Natural killer cell (primary cell): ENCODE data around the gene SLC9A1. TPM values are rescaled to one million over a fixed set of nuclear protein-coding genes. Genes with fewer than 3 reads are reported as not detected.

Experiments used
- ATAC-seq, 3 donors: fragments of 150-1000 bp in 2 of 3; fragments of 200-7000 bp in 1 of 3; cut with Tn5 transposase; 1 replicate in 1 of 3; 2 replicates in 2 of 3; pipeline ENCODE4 v1.10.0; 2021; ENCODE audit warnings: mild to moderate bottlenecking in 2 of 3, moderate library complexity in 2 of 3
- DNase-seq, 2 donors: peaks; one replicate each; pipeline versions ENCODE4 v3.0.0 to v3.0.0-alpha.2; 2013 to 2021; ENCODE audit warnings: mixed read lengths in 1 of 2
- H3K27ac ChIP-seq: one replicate; pipeline ENCODE4 v1.5.1; 2013; ENCODE audit warnings: mild to moderate bottlenecking, low read length
- H3K27me3 ChIP-seq: one replicate; pipeline ENCODE4 v1.6.1; 2013; ENCODE audit warnings: low read length; ENCODE audit not compliant: control insufficient read depth, insufficient read depth
- H3K36me3 ChIP-seq: one replicate; pipeline ENCODE4 v1.6.1; 2013; ENCODE audit warnings: low read length; ENCODE audit not compliant: control insufficient read depth, insufficient read depth
- H3K4me1 ChIP-seq: one replicate; pipeline ENCODE4 v1.6.1; 2013; ENCODE audit warnings: low read length; ENCODE audit not compliant: control insufficient read depth, insufficient read depth
- H3K4me3 ChIP-seq: one replicate; pipeline ENCODE4 v1.5.1; 2013; ENCODE audit warnings: low read length
- H3K9me3 ChIP-seq: one replicate; pipeline ENCODE4 v1.6.1; 2013; ENCODE audit warnings: low read length; ENCODE audit not compliant: control insufficient read depth, insufficient read depth
- H3K27ac Mint-ChIP-seq, 2 donors: one replicate each; pipeline ENCODE4 v1.8.0; 2022; ENCODE audit warnings: mild to moderate bottlenecking in 2 of 2, mixed read lengths in 2 of 2, moderate library complexity in 1 of 2
- H3K27me3 Mint-ChIP-seq, 2 donors: one replicate each; pipeline ENCODE4 v1.8.0; 2022; ENCODE audit warnings: low read depth in 2 of 2, mixed read lengths in 2 of 2
- H3K36me3 Mint-ChIP-seq: one replicate; pipeline ENCODE4 v1.8.0; 2022; ENCODE audit warnings: mixed read lengths
- H3K4me1 Mint-ChIP-seq, 2 donors: one replicate each; pipeline ENCODE4 v1.8.0; 2022; ENCODE audit warnings: mixed read lengths in 2 of 2
- H3K4me3 Mint-ChIP-seq: one replicate; pipeline ENCODE4 v1.8.0; 2022; ENCODE audit warnings: mild to moderate bottlenecking, moderate library complexity, mixed read lengths
- H3K9me3 Mint-ChIP-seq, 2 donors: one replicate each; pipeline ENCODE4 v1.8.0; 2022; ENCODE audit warnings: mixed read lengths in 2 of 2
- CTCF ChIP-seq: fragments of 200-600 bp; IDR thresholded peaks from one replicate; pipeline ENCODE4 v1.8.0; 2022; ENCODE audit warnings: antibody characterized with exemption
- WGBS: methylation state at CpG from one replicate; pipeline ENCODE4 v1.1.7; 2013; ENCODE audit warnings: missing lambda C conversion rate; ENCODE audit not compliant: insufficient coverage; 5-methylcytosine and 5-hydroxymethylcytosine counted together
- intact Hi-C: fragments of 100-400 bp; cut with micrococcal nuclease; formaldehyde crosslinking; loops from one replicate; pipeline ENCODE4 v1.14.2; 2022
- total RNA-seq, 4 donors: library from RNA; stranded (reverse); fragments of 120-200 nt in 1 of 4; gene quantifications; one replicate each; pipeline versions ENCODE4 v1.2.3 to v1.2.4, GENCODE V29; 2013 to 2022

Gene SLC9A1
- total RNA-seq, 3 donors from 2014 or later (not counting 1 experiment from before 2014, with no cell fraction given): 26.5 to 37.4 (median 29.4) TPM

DNA sequence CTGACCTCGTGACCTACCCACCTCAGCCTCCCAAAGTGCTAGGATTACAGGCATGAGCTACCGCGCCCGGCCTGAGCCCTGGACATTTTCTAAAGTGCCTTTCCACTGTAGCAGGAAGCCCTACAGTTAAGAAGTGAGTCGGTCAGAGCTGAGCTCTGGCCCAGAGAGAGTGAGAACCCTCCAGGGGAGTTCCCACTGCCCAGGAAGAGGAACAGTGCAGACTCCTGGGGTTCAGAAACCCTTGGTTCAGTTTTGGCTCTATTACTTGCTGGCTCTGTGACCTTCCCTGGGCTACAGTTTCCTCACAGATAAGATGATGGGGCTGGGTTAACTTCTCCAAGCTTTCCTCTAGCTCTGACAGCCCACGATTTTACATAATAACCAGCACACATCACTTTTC lies 20.9 kb downstream of the SLC9A1 start:
- no peak for ATAC-seq
- Histone ChIP-seq H3K27me3 (no peaks in the 10 kb centered on the region), H3K36me3 (no peaks in the 10 kb centered on the region), H3K27ac (no peak overlapping the region), H3K4me3 (no peak overlapping the region), H3K4me1 (peaks cover 35% of the 10 kb centered on the region), H3K9me3 (no peaks in the 10 kb centered on the region)
- TF ChIP-seq CTCF: no peak
- Mint-ChIP-seq H3K36me3 (no peaks in the 10 kb centered on the region), H3K9me3 (no peaks in the 10 kb centered on the region), H3K4me1 (peaks cover 40 to 45% of the 10 kb centered on the region in 2 donors), H3K4me3 (no peak overlapping the region), H3K27me3 (no peaks in the 10 kb centered on the region), H3K27ac (peak overlapping the region; percentile 20 to 99)
- 75% methylated on average over 6 of the region's 6 CpGs for WGBS
- no peak for DNase-seq
- intact Hi-C loops: no loop called here

DNA sequence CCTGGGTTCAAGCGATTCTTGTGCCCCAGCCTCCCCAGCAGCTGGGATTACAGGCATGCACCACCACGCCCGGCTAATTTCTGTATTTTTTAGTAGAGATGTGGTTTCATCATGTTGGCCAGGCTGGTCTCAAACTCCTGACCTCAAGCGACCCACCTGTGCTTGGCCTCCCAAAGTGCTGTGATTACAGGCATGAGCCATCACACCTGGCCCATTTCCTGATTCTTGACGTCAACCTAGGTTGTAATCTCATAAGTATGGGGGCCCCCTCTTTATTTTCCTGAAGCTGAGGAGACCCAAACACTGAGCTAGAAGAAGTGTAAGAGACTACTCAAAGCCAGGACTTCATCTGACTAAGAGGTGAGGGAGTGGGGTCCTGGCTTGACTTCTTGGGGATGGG lies 21.8 kb downstream of the SLC9A1 start:
- H3K27ac ChIP-seq: no peak overlapping the region

GRCh38 chr1:27132624-27133023 lies 22.3 kb downstream of the SLC9A1 start:
- no peak for TF ChIP-seq CTCF
- no peak overlapping the region for H3K27ac ChIP-seq
- peaks cover 28% of the 10 kb centered on the region for H3K4me1 ChIP-seq
- peaks cover 30 to 35% of the 10 kb centered on the region in 2 donors for H3K4me1 Mint-ChIP-seq
- H3K27ac Mint-ChIP-seq: peak overlapping the region; percentile 35 to 36
- no peaks in the 10 kb centered on the region for H3K9me3 Mint-ChIP-seq
- ATAC-seq (no peak), DNase-seq (no peak)
- H3K4me3 Mint-ChIP-seq: no peak overlapping the region
- H3K27me3 Mint-ChIP-seq: no peaks in the 10 kb centered on the region
- H3K36me3 ChIP-seq: no peaks in the 10 kb centered on the region
- H3K9me3 ChIP-seq: no peaks in the 10 kb centered on the region
- H3K4me3 ChIP-seq: no peak overlapping the region
- 95% methylated on average over 7 of the region's 7 CpGs for WGBS
- intact Hi-C loops: no loop called here
- no peaks in the 10 kb centered on the region for H3K36me3 Mint-ChIP-seq
- H3K27me3 ChIP-seq: no peaks in the 10 kb centered on the region

More for the DNA sequence above, 21.8 kb downstream of the SLC9A1 start:
- Histone ChIP-seq H3K27me3 (no peaks in the 10 kb centered on the region), H3K4me3 (no peak overlapping the region), H3K36me3 (no peaks in the 10 kb centered on the region), H3K4me1 (peaks cover 34% of the 10 kb centered on the region), H3K9me3 (no peaks in the 10 kb centered on the region)
- WGBS: 63% methylated on average over 5 of the region's 5 CpGs
- no peak overlapping the region for H3K4me3 Mint-ChIP-seq
- H3K4me1 Mint-ChIP-seq: peaks cover 35 to 40% of the 10 kb centered on the region in 2 donors
- intact Hi-C loops: no loop called here
- H3K36me3 Mint-ChIP-seq: no peaks in the 10 kb centered on the region
- TF ChIP-seq CTCF: no peak
- H3K27ac Mint-ChIP-seq: peak overlapping the region in 1 of 2 donors; percentile 58
- H3K9me3 Mint-ChIP-seq: no peaks in the 10 kb centered on the region
- DNase-seq: no peak
- no peak for ATAC-seq
- no peaks in the 10 kb centered on the region for H3K27me3 Mint-ChIP-seq

DNA sequence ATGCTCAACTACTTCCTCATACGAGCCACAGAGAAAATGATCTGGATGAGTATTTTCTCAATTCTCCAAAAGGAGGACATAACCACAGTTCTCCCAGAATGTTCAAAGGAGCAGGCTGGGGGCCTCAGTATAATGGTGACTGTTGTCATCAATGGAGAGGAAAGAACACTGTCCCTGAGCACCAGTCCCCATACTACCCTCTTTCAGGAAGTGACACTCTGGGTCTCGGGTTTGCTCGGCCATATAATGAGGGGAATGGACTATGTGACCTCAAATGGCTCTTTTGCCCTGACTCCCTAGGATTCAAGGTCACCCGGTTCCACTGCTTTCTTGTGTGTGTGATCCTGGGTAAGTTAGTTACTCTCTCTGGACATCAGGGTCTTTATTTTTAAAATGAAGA lies 22.8 kb downstream of the SLC9A1 start:
- no peak overlapping the region for H3K27ac ChIP-seq
- Mint-ChIP-seq H3K27ac (peak overlapping the region; percentile 35 to 36), H3K4me3 (no peak overlapping the region), H3K36me3 (no peaks in the 10 kb centered on the region), H3K9me3 (no peaks in the 10 kb centered on the region), H3K27me3 (no peaks in the 10 kb centered on the region), H3K4me1 (peaks cover 26 to 30% of the 10 kb centered on the region in 2 donors)
- H3K9me3 ChIP-seq: no peaks in the 10 kb centered on the region
- no peak for TF ChIP-seq CTCF
- no peak overlapping the region for H3K4me3 ChIP-seq
- peaks cover 24% of the 10 kb centered on the region for H3K4me1 ChIP-seq
- intact Hi-C loops: no loop called here
- no peaks in the 10 kb centered on the region for H3K27me3 ChIP-seq
- H3K36me3 ChIP-seq: no peaks in the 10 kb centered on the region
- ATAC-seq (no peak), DNase-seq (no peak)
- 54% methylated on average over 3 of the region's 4 CpGs for WGBS
